Measurements from ENCODE around the gene EPHB3.

Gene EPHB3

DNA sequence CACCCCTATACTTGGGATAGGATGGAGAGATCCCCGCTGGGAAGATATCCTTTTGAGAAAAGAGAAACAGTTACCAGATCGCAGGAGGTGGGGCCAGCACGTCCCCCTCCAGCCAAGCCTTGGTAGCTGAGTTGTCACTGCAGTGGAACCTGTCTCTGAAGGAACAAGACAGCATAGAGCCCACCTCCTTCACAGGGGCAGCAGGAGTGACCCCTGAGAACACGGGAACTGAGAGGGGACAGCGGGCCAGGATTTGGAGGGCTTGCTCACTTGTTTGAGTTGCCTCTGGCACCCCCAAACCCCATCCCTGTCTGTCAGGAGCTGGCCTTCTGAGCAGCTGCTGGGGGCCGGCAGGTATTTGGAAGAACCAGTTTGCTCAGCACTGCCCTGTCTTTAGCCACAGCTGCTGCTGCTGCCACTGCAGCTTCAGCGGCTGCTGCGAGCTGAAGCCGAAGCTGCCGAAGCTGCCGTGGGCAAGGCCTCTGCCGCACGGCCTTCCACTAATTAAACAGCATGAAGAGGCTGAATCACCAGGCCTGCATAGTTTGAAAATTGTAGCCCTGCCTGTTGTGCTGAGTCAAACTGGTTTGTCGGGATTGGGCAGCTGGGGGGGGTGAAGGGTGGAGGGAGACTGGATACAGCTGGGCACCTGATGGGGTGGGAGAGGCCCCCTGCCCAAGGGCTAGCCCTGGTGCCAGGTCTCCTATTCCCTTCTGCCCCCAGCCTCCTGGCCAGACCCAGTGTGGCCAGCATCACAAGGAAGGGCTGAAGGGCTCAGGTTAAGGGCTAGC is 4.0 kb downstream of the EPHB3 start:
- no peak for TF ChIP-seq CTCF (IDR thresholded peaks at IDR 0.05; ENCODE audit: insufficient read depth, low read length, missing control alignments)
- ChIA-PET CTCF (interaction anchor here (0.6 to 2.1 kb wide), 5 partner anchors 88 to 237 kb away, joined by 3 to 15 read pairs (median 4); no protein-coding TSS in a partner anchor), POLR2A (interaction anchor here (0.7 to 1.1 kb wide), 2 partner anchors 194 to 1548 kb away, joined by 3 to 4 read pairs; no protein-coding TSS in a partner anchor)
- H3K4me3 ChIP-seq (ENCODE audit: low read depth, low read length), result peak overlapping the region; percentile 43
- peak; percentile 67 for DNase-seq (ENCODE audit: low read depth, low spot score)

GRCh38 chr3:184566441-184567414 is 5.1 kb downstream of the EPHB3 start:
- ChIA-PET POLR2A (interaction anchor here (1.1 kb wide), 2 partner anchors 144 to 193 kb away, joined by 3 to 4 read pairs; no protein-coding TSS in a partner anchor), CTCF (interaction anchor here (0.7 to 2.1 kb wide), 5 partner anchors 10 to 236 kb away, joined by 3 to 15 read pairs (median 4); no protein-coding TSS in a partner anchor)
- H3K4me3 ChIP-seq (ENCODE audit: low read depth, low read length), result no peak overlapping the region
- no peak for DNase-seq (ENCODE audit: low read depth, low spot score)
- no peak for TF ChIP-seq CTCF (IDR thresholded peaks at IDR 0.05; ENCODE audit: insufficient read depth, low read length, missing control alignments)

DNA sequence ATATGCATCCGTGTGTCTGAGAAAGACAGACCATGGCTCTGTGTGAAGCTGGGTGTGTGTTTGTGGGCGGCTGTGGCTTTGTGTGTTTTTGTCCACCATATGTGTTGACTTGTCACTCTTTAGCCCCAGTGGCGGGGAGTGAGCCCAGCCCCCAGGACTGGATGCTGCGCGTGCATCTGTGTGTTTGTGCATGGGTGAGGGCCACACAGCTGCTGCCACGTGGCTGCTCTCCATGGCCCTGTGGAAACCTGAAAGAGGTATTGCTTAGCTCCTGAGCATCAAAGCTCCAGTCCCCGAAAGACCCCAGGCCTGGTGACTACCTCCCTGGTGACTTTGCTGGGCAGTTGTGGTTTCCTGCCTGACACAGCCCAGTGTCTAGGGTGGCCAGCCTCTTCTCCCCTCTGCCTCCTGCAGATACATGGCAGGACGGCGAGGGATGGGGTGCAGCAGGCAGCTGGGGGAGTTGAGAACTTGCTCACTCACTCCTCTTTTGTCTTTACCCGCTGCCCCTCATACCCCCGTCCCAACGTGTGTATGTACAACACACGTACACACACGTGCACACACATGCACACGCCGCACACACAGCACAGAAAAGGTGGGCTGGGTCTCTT is 6.5 kb downstream of the EPHB3 start:
- ChIA-PET CTCF (interaction anchor here (1.3 kb wide), 1 partner anchor 235 kb away, joined by 6 read pairs; no protein-coding TSS in a partner anchor), POLR2A (interaction anchor here (0.6 to 1.1 kb wide), 3 partner anchors 143 to 219 kb away, joined by 3 read pairs; partner anchors contain the start of gene MAGEF1)
- no peak for DNase-seq (ENCODE audit: low read depth, low spot score)

DNA sequence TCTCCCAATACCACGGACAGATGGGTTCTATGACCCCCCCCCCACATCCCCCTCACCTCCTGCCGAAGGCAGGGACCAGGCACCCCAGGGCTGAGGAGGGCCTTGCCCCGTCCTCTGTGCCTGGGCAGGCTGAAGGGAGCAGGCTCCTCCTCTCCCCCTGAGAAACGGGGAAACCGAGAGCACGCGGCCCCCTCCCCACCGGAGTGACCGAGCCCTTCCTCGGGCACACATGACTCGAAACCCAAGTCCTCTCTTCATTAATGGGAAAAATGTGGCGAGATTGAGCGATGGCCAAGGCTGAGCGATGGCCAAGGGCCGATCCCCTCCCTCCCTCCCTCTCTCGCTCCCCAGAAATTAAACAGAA is 7.0 kb downstream of the EPHB3 start:
- DNase-seq (ENCODE audit: low read depth, low spot score), result no peak
- H3K4me3 ChIP-seq (ENCODE audit: low read depth, low read length), result peak overlapping the region; percentile 42
- TF ChIP-seq CTCF (IDR thresholded peaks at IDR 0.05; ENCODE audit: insufficient read depth, low read length, missing control alignments), result no peak
- CTCF ChIA-PET, result no interaction called here
- POLR2A ChIA-PET, result interaction anchor here (0.6 kb wide), 1 partner anchor 219 kb away, joined by 3 read pairs; no protein-coding TSS in a partner anchor

More for the DNA sequence above, 6.5 kb downstream of the EPHB3 start:
- H3K4me3 ChIP-seq (ENCODE audit: low read depth, low read length), result peak overlapping the region; percentile 42
- no peak for TF ChIP-seq CTCF (IDR thresholded peaks at IDR 0.05; ENCODE audit: insufficient read depth, low read length, missing control alignments)

- peak overlapping the region; percentile 59 for H3K4me3 ChIP-seq (ENCODE audit: low read depth, low read length)
- CTCF ChIA-PET, result interaction anchor here (0.8 to 1.3 kb wide), 5 partner anchors 14 to 235 kb away, joined by 3 read pairs; no protein-coding TSS in a partner anchor
- POLR2A ChIA-PET, result interaction anchor here (0.6 to 1.0 kb wide), 2 partner anchors 142 to 218 kb away, joined by 3 read pairs; no protein-coding TSS in a partner anchor
- no peak for TF ChIP-seq CTCF (IDR thresholded peaks at IDR 0.05; ENCODE audit: insufficient read depth, low read length, missing control alignments)
- peak; percentile 88 for DNase-seq (ENCODE audit: low read depth, low spot score)
These were observed 7.6 kb downstream of the EPHB3 start for GRCh38 chr3:184568924-184569829.
